D341Med (cell line): Measurements from ENCODE around the gene OR2AP1.
"Not testable (repeated sequence)": the region's sequence is repeated elsewhere in the genome, so short reads cannot be mapped to it uniquely, and the experiment has no call there.

ENCODE experiments used
- DNase-seq: peaks from one replicate; pipeline ENCODE4 v3.0.0; 2012; ENCODE audit warnings: low spot score

The OR2AP1 gene

DNA sequence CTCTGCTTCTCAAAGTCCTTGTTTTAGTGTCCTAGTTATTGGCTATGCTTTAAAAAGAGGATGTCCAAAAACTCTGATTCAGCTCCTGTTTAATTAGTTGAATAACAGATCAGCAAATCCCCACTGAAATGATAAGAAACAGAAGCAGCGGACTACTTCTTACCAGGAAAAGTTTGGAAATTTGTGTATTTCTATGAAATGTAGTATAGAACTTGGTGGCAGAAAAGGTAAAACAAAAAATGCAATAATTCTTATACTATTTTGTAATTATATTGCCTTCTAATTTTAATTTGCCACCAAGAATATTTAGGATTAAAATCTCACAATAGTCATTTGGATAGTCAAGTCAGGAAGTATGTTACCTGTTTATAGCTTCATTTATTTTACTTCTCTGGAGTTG lies at the start of gene OR2AP1:
TSS of gene OR2AP1 (plus strand) at position 301 of the 400 bp plus-strand sequence. CDS start 1,947 bp downstream, outside the sequence.
- no peak for DNase-seq

DNA sequence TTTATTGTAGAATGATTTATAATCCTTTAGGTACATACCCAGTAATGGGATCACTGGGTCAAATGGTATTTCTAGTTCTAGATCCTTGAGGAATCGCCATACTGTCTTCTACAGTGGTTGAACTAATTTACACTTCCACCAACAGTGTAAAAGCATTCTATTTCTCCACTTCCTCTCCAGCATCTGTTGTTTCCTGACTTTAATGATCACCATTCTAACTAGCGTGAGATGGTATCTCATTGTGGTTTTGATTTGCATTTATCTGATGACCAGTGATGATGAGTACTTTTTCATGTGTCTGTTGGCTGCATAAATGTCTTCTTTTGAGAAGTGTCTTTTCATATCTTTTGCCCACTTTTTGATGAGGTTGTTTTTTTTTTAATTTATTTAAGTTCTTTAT lies 24.0 kb upstream of the OR2AP1 start:
- not testable (repeated sequence) for DNase-seq

DNA sequence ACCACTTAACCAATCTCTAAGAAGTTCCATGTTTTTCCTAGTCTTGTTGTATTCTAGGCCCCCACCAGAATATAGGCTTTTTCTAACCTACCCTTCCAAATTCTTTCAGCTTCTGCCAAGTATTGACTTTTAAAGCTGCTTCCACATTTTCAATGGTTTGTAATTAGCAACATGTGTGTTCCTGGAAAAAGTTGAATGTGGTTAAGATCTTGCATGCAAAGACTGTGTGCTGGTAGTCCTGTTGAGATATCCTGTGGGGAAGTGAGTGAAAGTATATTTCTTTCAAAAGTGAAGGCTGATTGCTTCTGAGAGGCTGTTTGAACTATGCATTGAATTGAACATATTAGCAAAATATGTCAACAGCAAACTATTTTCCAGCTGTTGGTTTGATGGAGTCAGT lies 23.5 kb upstream of the OR2AP1 start:
- no peak for DNase-seq

DNA sequence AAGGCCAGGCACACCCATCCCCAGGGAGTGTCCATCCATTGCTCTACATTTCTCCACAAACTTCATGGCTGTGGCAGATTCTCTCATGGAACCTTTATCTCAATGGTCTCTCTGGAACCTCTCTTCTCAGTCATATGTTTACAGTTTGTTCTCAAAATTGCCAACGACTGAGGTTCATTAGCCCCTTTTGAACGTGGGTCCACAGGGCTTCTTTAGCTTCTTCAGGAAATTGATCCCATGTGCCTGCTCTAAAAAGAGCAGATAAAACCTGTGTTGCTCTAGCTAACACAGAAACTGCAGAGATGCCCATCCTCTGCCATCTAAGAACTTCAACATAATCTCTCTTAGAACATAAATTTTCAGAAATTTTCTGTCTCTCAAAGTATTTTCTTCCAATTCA lies 23.0 kb upstream of the OR2AP1 start, which contains the start of gene OR6C4:
TSS of gene OR6C4 (plus strand) at position 301 of the 400 bp plus-strand sequence. CDS start 1,625 bp downstream, outside the sequence.
- DNase-seq: no peak

DNA sequence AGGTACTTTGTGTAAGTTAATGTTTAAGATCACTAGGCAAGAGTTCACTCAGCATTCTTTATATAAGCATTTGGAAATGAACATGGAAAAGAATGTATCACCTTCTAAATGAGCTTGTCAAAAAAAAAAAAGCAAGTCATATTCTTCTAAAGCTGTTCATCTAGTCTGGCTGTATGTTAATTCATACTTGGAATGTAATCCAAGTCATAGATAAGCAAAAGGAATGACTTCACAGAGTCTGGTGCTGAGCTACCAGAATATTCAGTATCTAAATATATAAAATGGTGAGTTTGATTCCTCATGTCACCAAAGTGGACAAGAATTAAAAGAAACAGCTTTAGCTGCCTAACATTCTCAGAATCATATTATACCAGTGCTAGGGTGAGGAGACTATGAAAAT lies 18.0 kb upstream of the OR2AP1 start:
- DNase-seq: no peak

DNA sequence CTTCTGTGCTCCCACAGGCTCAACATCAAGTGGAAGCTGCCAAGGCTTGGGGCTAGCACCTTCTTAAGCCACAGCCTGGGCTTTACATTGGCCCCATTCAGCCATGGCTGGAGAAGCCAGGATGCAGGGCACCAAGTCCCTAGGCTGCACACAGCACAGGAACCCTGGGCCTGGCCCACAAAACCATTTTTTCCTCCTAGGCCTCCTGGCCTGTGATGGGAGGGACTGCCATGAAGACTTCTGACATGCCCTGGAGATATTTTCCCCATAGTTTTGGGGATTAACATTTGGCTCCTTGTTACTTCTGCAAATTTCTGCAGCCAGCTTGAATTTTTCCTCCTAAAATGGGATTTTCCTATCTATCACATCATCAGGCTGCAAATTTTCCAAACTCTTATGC lies 2.2 kb upstream of the OR2AP1 start:
- not testable (repeated sequence) for DNase-seq

DNA sequence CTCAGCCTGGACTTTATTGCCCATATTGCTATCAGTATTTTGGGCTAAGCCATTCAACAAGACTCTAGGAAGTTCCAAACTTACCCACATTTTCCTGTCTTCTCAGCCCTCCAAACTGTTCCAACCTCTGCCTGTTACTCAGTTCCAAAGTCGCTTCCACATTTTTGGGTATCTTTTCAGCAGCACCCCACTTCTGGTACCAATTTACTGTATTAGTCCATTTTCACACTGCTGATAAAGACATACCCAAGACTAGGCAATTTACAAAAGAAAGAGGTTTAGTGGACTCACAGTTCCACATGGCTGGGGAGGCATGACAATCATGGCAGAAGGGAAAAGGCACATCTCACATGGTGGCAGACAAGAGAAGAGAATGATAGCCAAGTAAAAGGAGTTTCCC lies 1.6 kb upstream of the OR2AP1 start:
- DNase-seq: not testable (repeated sequence)

DNA sequence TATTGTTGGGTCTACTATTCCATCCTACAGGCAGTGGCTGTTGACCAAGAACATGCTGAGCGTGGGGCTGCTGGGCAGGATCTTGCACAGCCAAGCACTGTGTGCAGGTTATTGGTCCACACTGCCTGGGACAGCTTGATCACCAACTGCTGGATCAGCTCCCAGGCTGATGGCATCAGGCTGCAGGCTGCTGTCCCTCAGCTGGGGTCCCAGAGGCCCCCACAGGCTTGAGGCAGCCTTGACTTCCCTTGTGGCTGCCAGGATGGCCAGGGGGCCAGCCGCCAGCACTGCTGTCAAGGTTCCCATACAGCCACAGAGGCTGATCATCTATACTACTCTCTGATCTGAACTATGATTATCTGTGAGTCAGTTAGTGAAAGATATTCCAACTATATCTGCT lies 9.8 kb downstream of the OR2AP1 start:
- no peak for DNase-seq

DNA sequence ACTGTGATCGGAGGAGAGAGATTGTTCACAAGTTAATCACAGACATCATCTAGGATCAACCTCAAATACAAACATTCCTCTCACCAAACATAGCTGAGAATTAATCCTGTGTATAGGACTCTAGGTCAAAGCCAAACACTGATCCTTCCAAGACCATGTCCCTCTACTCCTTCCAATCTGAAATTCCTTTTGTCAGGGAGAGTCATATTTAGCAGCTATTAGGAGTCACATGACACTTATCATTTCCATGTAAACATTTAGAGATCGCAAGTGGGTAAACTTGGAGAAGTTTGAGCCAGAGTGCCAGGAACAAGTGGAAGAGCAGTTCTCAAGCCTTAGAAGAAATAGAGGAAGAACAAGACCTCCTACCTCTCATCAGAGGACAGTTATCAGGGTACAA lies 13.5 kb downstream of the OR2AP1 start:
- no peak for DNase-seq

DNA sequence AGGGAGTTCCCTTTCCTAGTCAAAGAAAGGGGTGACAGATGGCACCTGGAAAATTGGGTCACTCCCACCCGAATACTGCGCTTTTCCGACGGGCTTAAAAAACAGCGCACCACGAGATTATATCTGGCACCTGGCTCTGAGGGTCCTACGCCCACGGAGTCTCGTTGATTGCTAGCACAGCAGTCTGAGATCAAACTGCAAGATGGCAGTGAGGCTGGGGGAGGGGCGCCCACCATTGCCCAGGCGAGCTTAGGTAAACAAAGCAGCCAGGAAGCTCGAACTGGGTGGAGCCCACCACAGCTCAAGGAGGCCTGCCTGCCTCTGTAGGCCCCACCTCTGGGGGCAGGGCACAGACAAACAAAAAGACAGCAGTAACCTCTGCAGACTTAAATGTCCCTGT lies 17.9 kb downstream of the OR2AP1 start:
- not testable (repeated sequence) for DNase-seq

DNA sequence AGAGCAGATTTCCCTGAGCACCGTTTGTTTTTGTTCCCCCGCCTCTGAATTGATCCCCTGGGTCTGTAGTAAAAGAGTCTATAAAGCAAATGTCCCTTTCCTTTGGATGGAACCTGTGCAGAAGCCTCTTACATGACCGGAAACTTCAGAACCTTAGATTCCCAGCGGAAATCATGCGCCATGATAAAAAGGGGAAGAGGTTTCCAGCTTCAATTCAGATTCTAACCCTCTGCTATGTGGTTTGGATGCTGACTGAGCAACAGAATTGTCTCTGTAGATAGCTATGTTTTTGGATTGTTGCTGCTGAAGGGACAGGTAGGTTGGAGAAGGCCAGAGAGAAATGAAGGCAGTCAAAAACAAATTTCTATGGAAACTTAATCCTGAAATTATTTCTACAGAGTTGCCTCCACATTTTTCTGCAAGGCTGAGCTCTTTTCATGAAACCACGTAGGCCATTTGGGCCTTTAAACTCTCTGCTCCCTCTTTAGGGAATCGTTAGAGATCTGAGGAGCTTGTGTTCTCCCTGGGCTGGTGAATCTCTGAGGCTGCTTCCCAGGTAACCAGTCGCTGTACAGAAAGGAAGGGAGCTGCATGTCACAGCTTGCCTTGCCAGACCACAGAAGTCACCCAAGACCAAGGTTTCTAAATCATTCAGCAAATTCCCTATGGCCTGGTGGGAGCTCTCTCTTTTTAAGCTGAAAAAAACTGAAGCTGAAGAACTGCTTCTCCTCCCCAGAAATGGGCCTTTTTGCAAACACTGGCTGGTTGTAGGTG lies 35.7 kb downstream of the OR2AP1 start:
- DNase-seq: no peak

DNA sequence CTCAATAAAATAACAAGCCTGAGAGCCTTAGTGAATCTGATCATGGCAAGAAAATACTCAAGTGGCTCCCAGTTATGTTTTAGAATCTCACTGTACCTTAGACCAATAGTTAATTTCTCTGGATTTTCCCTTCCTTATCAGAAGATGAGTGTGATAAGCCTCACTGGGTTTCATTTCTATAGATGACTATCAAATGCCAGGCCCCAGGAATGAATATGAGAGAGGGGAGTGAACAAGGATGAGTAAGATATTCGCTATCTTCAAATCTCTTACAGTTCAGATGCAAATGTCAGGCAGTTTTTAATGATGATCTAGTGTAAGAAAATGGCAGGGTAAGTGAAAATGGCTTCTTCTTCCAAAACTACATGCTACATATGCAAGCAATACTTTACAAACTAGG lies 38.3 kb downstream of the OR2AP1 start:
- DNase-seq: no peak

DNA sequence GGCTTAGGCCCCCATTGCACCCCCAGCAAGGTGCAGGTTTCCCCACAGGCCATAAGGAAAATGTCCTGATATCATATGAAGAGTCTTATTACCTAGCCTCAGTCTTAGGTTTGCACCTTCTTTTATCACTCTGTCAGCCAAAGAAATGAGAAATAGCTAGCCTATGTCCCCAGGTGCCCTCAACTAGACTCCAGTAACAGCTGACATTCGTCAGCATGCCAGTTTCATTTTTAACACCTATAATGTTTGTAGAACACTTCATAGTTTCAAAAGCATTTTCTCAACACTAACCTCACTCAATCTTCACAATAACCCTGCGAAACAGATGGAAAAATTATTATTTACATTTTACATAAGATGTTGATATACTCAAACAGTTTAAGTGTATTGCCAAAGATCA lies 40.4 kb downstream of the OR2AP1 start:
- no peak for DNase-seq

DNA sequence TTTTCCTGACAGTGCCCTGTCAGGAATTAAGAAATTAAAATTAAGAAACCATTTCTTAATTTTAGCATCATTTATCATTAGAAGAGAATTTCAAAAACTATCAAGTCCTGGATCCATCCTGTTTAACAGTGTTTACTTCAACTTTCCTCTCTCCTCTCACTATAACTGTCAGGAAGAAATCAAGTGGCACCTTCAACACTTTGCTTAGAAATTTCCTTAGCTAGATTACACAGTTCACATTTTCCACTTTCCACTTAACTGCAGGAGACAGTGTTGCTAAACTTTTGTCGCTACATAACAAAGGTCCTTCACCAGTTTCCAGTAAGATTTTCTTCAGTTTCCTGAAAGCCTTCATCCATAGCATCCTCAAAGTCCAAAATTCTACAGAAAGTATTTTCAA lies 42.5 kb downstream of the OR2AP1 start:
- DNase-seq: no peak

DNA sequence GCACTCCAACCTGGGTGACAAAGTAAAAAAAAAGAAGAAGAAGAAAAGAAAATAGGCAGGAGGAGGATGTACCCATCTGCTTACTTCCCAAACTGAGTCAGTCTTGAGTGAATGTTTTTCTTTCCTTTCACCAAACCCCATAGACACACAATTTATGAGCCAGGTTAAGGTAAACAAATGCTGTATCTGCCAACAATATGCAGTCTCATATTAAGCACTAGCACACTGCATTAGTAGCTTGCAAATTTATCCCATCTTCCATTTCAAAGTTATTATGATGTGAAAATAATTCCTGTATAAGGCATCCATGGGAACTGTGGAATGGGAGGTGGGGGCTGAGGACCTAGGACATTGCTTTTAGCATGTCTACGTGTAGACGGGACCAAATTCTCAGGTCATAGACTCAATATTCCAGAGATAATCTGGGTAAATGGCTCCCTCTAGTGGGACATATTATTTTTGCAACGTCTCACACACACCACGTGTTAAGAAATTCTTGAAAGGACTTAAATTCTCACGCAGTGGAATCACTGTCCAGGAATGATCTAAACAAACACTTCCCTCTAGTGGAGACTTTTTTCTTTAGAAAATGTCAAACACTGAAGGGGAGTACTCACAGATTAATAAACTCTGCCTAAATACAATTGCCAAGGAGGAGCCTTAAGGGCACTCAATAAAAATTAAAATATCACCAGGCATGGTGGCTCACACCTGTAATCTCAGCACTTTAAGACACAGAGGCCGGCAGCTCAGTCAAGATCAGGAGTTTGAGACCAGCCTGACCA lies 47.3 kb downstream of the OR2AP1 start:
- DNase-seq: peak; percentile 65

DNA sequence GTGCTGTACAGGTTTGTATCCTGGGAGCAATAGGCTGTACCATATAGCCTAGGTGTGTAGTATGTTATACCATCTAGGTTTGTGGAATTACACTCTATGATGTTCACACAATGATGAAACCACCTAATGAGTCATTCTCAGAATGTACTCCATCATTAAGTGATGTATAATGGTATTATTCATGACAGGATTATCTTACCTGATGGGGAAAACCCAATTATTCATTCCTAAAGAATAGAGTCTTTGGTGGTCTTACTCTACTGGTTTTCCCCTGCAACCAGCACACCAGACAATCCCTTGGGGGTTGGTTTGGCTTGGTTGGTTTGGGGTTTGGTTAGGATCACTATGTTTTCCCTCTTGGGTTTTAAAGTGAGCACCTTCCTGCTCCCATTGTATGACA lies 51.8 kb downstream of the OR2AP1 start:
- no peak for DNase-seq
